Right lobe of liver (tissue), 4 donors: Measurements from ENCODE around the gene ATPAF2.

Experiments
- POLR2A ChIP-seq: fragments of 450-650 bp; IDR thresholded peaks from one replicate; pipeline ENCODE4 v1.6.1; 2017; ENCODE audit warnings: antibody characterized with exemption, mild to moderate bottlenecking
- TF ChIP-seq, protein P1 (sequence below), 4 donors: fragments of 200-600 bp in 3 of 4; fragments of 450-650 bp in 1 of 4; IDR thresholded peaks; one replicate each; pipeline versions ENCODE4 v1.5.1 to v1.8.0; 2016 to 2022; ENCODE audit warnings: antibody characterized with exemption in 4 of 4, mild to moderate bottlenecking in 2 of 4
- donor health status: DM: no; HTN: no; CAD: no.
- donor health status: DM: no; HTN: no; CAD: no.
- donor health status: DM: no; HTN: yes; CAD: no.

DNA sequence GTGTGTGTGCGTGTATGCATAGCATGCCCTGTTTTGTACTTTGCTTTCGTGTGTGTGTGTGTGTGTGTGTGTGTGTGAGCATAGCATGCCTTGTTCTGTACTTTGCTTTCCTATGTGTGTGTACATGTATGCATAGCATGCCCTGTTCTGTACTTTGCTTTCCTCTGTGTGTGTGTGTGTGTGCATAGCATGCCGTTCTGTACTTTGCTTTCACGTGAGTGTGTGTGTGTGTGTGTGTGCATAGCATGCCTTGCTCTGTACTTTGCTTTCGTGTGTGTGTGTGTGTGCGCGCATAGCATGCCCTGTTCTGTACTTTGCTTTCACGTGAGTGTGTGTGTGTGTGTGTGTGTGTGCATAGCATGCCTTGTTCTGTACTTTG is 38.9 kb downstream of the ATPAF2 start:
- TF ChIP-seq, protein P1, sequence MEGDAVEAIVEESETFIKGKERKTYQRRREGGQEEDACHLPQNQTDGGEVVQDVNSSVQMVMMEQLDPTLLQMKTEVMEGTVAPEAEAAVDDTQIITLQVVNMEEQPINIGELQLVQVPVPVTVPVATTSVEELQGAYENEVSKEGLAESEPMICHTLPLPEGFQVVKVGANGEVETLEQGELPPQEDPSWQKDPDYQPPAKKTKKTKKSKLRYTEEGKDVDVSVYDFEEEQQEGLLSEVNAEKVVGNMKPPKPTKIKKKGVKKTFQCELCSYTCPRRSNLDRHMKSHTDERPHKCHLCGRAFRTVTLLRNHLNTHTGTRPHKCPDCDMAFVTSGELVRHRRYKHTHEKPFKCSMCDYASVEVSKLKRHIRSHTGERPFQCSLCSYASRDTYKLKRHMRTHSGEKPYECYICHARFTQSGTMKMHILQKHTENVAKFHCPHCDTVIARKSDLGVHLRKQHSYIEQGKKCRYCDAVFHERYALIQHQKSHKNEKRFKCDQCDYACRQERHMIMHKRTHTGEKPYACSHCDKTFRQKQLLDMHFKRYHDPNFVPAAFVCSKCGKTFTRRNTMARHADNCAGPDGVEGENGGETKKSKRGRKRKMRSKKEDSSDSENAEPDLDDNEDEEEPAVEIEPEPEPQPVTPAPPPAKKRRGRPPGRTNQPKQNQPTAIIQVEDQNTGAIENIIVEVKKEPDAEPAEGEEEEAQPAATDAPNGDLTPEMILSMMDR (IDR thresholded peaks at IDR 0.05), result no peak
- no peak for TF ChIP-seq POLR2A
